ENCODE results near the gene ANTKMT.
"Not testable (repeated sequence)": the region's sequence is repeated elsewhere in the genome, so short reads cannot be mapped to it uniquely, and the experiment has no call there.

The ANTKMT gene

GRCh38 chr16:743794-744500 lies 23.0 kb downstream of the ANTKMT start:
- DNase-seq (ENCODE audit: low spot score), result no peak

- DNase-seq (ENCODE audit: low spot score), result peak; percentile 59
These were observed 24.8 kb downstream of the ANTKMT start for GRCh38 chr16:745739-746138.

DNA sequence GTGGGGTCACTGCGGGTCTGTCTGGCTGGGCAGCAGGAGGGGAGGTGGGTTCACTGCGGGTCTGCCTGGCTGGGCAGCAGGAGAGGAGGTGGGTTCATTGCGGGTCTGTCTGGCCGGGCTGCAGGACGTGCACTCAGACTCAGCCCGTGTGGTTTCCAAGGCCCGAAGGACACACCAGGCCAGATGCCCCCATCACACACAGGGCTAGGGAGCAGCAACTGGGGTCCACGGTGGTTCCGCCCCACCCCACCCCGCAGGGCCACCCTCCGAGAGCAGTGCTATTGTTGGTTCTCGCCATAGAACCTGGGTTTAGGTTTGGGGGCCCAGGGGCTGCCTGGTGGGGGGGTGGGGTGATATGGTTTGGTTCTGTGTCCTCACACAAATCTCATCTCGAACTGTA lies 25.7 kb downstream of the ANTKMT start:
- no peak for DNase-seq (ENCODE audit: low spot score)

DNA sequence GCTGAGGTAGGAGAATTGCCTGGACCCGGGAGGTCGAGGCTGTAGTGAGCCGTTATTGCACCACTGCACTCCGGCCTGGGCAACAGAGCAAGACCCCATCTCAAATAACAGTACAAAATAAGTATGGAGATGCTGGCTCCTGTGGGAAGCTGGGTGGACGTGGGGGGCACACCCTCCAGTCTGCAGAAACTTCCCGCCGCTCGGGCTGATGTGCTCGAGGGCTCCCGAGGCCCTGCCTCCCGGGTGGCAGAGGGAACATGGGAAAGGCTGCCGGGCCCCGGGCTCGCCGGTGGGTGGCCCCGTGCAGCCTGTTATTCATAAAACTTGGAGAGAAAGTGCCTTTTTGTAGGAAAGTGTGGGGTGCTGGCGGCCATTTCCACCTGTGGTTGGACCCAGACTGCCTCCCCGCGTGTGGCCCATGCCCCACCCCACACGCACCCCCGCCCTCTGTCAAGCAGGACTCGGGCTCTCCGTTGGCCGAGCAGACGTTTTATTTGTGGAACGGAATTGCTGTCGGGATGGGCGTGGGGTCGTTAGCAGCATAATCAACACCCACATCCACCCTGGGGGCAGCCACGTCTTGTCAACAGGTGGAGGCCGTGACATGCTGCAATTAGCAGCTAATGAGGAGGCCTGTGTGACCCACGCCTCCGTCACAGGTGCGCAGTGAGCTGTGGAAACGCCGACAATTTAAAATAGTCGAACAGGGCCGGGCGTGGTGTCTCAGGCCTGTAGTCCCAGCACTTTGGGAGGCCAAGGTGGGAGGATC lies 27.2 kb downstream of the ANTKMT start:
- no peak for DNase-seq (ENCODE audit: low spot score)

DNA sequence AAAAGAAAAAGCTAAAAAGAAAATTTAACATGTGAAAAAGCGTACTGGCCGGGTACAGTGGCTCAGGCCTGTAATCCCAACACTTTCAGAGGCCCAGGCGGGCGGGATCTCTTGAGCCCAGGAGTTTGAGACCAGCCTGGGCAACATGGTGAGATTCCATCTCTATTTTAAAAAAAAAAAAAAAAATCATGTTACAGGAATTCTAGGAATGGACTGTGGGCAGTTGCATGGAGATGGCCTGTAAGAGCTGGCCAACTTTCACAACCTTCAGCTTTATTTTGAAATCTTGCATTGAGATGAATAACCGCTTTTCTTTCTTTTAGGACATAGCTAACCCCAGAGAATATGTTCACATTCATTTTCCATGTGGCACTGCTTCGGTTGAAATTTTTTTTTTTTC lies 28.1 kb downstream of the ANTKMT start:
- DNase-seq (ENCODE audit: low spot score), result no peak

DNA sequence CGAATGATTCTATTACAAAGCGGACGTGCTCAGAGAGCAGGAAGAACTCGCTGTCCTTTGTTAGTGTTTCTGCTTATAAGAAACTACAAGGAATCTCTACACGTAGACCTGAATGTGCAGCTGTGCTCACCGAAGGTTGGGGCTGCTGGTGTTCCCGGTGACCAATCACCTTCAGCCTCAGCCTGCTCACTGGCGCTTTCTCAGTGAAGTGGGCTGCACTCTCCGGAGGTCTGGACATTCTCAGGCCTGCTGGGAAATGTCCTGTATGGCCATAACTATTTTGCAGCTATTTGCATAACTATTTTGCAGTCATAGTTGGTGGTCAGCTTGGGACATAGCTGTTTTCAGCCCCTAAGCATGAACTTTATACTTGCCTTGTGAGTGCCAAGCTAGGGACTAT lies 29.5 kb downstream of the ANTKMT start:
- no peak for DNase-seq (ENCODE audit: low spot score)

DNA sequence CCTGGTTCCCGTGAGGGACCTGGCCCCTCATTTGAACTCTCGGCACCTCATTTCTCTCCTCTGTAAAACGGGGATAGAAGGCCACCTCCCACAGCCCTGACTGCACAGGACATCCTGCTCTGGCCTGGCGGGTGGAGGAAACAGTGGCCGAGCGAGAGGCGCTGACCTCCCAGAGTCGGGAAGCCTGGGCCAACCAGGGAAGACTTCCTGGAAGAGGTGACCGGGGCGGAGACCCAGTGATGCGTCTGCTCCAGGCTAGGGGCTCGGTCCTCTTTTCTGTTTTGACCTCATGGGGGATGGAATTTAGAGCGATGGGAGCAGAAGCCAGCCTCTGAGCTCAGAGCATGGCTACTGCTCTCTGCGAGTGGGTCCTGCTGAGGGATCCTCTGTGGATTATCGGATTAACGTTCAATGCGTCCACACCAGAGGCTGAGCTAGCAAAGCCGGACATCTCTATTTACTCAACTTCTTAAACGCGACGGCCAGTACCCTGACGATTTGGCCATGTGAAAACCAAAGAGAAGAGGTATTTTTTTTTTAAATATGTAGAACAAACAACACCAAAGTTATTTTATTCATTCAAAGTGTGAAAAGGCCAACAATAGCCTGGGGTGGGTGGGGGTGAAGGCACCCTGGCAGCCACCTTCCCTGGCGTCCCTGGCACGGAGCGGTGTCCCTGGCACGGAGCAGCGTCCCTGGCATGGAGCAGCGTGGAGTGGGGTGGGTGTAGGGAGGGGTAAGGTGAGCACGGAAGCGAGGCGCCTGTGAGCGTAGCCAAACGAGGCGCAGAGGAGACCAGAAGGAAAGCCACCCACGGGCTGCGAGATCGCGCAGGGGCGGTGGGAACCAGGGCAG lies 30.4 kb downstream of the ANTKMT start:
- DNase-seq (ENCODE audit: low spot score), result no peak

DNA sequence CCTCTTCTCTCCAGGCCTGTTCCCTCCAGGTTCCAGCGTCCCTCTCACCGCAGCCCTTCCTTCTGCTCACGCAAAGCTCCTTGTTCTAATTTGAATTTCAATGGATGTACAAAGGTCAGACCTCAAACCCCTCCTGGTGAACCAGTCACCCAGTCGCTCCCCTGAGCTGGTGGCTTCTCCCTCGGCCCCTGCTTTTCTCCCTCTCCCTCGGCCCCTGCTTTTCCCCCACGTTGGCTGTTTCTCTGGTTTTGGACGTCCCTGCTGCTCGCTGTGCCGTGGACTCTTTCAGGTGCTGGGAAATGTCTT lies 31.0 kb downstream of the ANTKMT start:
- DNase-seq (ENCODE audit: low spot score), result no peak

DNA sequence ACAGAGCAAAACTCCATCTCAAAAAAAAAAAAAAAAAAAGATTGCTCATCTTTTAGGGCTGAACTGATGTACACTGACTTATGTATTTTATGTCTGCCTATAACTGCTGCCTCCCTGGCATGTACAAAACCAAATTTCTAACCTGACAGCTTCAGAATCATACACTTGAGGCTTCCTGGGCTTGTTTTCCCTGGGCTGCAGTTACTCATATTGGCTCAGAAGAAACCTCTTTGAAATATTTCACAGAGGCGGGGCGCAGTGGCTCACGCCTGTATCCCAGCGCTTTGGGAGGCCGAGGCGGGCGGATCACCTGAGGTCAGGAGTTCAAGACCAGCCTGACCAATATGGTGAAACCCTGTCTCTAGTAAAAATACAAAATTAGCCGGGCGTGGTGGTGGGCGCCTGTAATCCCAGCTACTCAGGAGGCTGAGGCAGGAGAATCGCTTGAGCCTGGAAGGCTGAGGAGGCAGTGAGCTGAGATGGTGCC lies 33.2 kb downstream of the ANTKMT start:
- not testable (repeated sequence) for DNase-seq (ENCODE audit: low spot score)

- no peak for DNase-seq (ENCODE audit: low spot score)
These were observed 33.7 kb downstream of the ANTKMT start for GRCh38 chr16:754656-755055.

- DNase-seq (ENCODE audit: low spot score), result no peak
These were observed 35.5 kb downstream of the ANTKMT start for GRCh38 chr16:756428-756827.

DNA sequence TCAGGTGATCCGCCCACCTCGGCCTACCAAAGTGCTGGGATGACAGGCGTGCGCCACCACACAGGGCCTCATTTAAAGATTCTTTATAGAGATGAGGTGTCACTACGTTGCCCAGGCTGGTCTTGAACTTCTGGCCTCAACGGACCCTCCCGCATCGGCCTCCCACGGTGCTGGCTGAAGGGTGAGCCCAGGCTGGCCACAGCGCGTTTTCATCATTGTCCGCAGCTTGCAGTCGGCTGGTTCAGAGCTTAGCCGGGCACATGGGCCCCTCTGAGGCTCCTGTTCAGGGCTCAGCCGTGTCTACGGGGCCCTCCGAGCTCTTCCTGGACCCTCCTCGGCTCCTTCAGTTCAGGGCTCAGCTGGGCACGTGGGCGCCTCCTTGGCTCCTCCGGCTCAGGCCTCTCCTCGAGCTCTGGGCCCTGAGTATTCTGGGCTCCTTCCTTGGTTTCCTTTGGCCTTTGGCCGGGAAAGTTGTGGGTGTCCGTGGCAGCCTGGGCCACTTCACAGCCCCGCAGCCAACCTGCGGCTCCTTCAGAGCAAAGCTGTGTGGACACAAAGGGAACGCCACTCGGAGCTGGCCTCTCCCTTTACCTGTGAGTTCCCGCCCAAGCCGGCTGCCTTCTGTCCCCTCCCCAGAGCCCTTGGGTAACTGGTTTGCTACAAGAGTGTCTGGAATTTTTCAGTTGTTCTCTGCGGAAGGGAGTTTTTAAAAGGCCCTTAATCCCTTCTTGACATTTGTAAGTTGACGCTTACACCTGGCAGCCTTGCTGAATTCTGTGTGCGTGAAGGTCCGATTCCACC lies 38.4 kb downstream of the ANTKMT start:
- DNase-seq (ENCODE audit: low spot score), result no peak

DNA sequence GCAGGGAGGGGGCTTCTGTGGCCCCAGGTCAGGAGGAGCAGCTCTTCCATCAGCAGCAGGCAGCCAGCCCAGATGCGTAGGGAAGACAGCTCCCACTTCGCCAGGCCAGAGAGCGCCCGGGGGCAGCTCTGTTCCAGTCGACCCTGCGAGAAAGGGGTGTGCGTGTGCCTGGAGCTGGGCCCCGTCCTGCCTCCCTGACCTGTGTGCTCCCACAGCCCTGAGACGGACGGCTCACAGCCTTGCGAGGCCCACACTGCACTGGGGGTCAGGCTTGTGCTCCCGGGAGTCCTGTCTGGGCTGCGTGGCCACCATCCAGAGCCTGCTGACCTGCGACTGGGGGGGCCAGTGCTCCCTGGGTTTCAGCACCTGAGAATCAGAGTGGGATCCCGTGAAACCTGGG lies 39.1 kb downstream of the ANTKMT start:
- no peak for DNase-seq (ENCODE audit: low spot score)

- DNase-seq (ENCODE audit: low spot score), result no peak
These were observed 39.8 kb downstream of the ANTKMT start, which contains the start of gene MSLN for GRCh38 chr16:760545-761343. TSS of gene MSLN (plus strand) at chr16:760734. CDS start at chr16:762681, 1,947 bp downstream.

GRCh38 chr16:761625-762513 lies 40.9 kb downstream of the ANTKMT start:
- DNase-seq (ENCODE audit: low spot score), result no peak

DNA sequence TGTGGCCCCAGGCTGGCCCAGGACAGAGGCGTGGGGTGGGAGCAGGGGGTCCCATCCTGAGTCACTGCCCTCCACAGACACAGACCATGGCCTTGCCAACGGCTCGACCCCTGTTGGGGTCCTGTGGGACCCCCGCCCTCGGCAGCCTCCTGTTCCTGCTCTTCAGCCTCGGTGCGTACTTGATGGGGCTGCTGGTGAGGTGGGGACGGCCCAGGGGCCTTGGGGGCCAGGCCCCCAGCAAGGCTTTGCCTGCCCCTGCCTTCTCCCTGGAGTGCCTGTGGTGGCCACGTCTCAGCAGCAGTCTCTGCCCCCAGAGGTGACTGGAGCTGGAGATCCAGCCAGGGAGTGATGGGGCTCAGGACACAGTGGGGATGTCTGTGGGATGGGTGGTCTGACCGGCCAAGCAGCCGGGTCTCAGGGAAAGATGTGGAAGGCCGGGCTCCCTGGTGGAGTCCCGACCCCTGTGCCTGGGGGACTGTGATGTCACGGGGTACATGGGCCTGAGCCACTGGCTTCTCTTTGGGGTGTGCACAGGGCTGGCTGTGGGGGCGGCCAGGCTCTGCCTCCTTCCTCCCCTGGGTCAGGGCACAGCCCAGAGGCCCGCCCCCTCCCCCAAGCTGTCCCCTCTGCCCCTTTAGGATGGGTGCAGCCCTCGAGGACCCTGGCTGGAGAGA lies 41.8 kb downstream of the ANTKMT start:
- DNase-seq (ENCODE audit: low spot score), result no peak

DNA sequence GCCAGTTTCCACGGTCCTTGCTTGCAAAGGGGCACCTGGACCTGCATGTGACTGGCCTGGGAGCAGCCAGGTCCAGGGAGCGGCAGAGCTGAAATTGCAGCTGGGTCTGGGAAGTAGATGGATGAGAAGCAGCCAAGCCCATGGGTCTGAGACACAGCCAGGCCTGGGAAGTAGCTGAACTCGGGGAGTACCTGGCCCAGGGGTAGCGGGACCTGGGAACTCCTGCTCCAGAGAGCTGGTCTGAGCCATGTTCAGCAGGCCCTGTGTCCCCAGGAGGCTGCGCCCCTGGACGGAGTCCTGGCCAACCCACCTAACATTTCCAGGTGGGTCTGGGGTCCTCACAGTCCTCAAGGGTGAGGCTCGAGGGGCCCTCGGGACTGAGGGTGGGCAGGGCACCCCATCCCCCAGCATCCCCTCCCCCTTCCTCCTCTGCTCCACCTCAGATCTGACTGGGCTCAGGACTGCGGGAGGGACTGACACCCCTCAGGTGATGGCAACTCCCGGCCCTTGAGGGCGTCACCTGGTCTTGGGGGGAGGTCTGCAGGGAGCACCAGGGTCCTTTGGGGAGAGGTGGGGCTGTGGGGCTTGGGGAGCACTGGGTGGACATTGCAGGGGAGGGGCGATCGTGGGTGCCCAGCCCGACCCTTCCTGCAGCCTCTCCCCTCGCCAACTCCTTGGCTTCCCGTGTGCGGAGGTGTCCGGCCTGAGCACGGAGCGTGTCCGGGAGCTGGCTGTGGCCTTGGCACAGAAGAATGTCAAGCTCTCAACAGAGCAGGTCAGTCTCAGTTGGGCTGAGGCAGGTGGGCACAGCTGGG lies 42.6 kb downstream of the ANTKMT start:
- DNase-seq (ENCODE audit: low spot score), result no peak

DNA sequence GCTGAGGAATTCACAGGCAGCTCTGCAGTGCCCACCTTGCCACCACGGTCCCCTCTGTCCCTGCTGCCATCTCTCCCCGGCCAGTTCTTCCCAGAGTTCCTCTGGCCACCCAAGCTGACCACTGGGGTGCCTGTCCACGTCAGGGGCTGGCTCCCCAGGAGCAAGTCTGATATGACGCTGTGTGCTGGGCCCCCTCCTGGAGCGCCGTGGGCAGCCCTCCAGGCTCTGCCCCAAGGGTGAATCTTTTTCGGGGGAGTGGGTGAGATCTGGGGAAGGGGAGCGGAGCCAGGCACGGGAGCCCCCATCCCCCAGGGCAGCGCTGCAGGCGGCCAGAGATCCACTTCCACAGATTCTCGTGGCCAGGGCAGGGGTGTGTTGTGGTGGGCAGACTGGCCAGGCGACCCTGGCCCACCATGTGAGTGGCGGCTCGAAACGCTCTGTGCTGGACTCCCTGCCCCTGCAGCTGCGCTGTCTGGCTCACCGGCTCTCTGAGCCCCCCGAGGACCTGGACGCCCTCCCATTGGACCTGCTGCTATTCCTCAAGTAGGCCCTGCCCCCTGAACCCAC lies 43.3 kb downstream of the ANTKMT start:
- no peak for DNase-seq (ENCODE audit: low spot score)
